H1 (cell line): ENCODE measurements around the gene C14orf119. TPM values are rescaled to one million over a fixed set of nuclear protein-coding genes. Genes with fewer than 3 reads are reported as not detected.
A peak's percentile ranks its signal among the peaks of the same experiment; 100 is the strongest.

Experiments
- CTCF ChIA-PET: fragments of 300-600 bp; sonication (Branson Sonifier 250); formaldehyde crosslinking; loops from one replicate; lab custom pipeline; 2021; ENCODE audit not compliant: partially characterized antibody; lab: Charles Lee
- POLR2A ChIA-PET: fragments of 300-600 bp; sonication (Branson Sonifier 250); formaldehyde crosslinking; loops from one replicate; lab custom pipeline; 2021; ENCODE audit warnings: inconsistent platforms; ENCODE audit not compliant: partially characterized antibody; lab: Charles Lee
- DNase-seq, 2 experiments: peaks; one replicate each; pipeline versions ENCODE4 v3.0.0 to v3.0.0-alpha.2; 2010 to 2022; ENCODE audit warnings: low spot score in 2 of 2, low read depth in 1 of 2, mixed read lengths in 1 of 2
- FAIRE-seq: peaks from 2 replicates; lab custom pipeline; 2011; peaks lifted over from hg19 to GRCh38; lab: Jason Lieb, UNC
- H2AFZ ChIP-seq: 2 replicates; pipeline ENCODE4 v1.8.1; 2012; ENCODE audit warnings: low read length, inconsistent platforms
- H2AK5ac ChIP-seq: 2 replicates; pipeline ENCODE4 v1.6.1; 2013; ENCODE audit warnings: low read depth, low read length
- H2BK120ac ChIP-seq: replicated peaks from 2 replicates; pipeline ENCODE3; 2013; ENCODE audit warnings: low read depth, low read length, inconsistent platforms
- H2BK12ac ChIP-seq: 2 replicates; pipeline ENCODE4 v1.6.1; 2013; ENCODE audit warnings: low read depth, low read length
- H2BK15ac ChIP-seq: 2 replicates; pipeline ENCODE4 v1.6.1; 2013; ENCODE audit warnings: low read length
- H2BK20ac ChIP-seq: 2 replicates; pipeline ENCODE4 v1.6.1; 2013; ENCODE audit warnings: low read length
- H2BK5ac ChIP-seq: 2 replicates; pipeline ENCODE4 v1.6.1; 2013; ENCODE audit warnings: low read depth, low read length
- H3K14ac ChIP-seq: 2 replicates; pipeline ENCODE4 v1.6.1; 2013; ENCODE audit warnings: inconsistent platforms; ENCODE audit not compliant: insufficient read length
- H3K18ac ChIP-seq: 2 replicates; pipeline ENCODE4 v1.6.1; 2013; ENCODE audit warnings: low read length; ENCODE audit errors: extremely low read depth
- H3K23ac ChIP-seq: 2 replicates; pipeline ENCODE4 v1.6.1; 2013; ENCODE audit warnings: inconsistent platforms; ENCODE audit not compliant: insufficient read length
- H3K23me2 ChIP-seq: 2 replicates; pipeline ENCODE4 v1.6.1; 2013; ENCODE audit warnings: low read depth, low read length
- H3K27ac ChIP-seq: 2 replicates; pipeline ENCODE4 v1.6.1; 2011; ENCODE audit warnings: low read depth, low read length, inconsistent platforms
- H3K27me3 ChIP-seq, 4 experiments: replicated peaks in 1 of 4; 1 replicate in 1 of 4; 2 replicates in 3 of 4; pipeline versions ENCODE4 v1.6.1 to v1.8.1; 2011 to 2013; ENCODE audit warnings: low read length in 3 of 4, mild to moderate bottlenecking in 3 of 4, inconsistent platforms in 2 of 4, mixed read lengths in 2 of 4, moderate library complexity in 1 of 4; ENCODE audit not compliant: control insufficient read depth in 3 of 4, insufficient read depth in 3 of 4; ENCODE audit errors: extremely low read depth in 1 of 4
- H3K36me3 ChIP-seq, 4 experiments: 2 replicates each; pipeline versions ENCODE4 v1.6.1 to v1.8.1; 2011 to 2013; ENCODE audit warnings: mild to moderate bottlenecking in 4 of 4, low read length in 3 of 4, moderate library complexity in 2 of 4, control low read depth in 1 of 4, inconsistent platforms in 1 of 4; ENCODE audit not compliant: insufficient read depth in 4 of 4, control insufficient read depth in 2 of 4
- H3K4ac ChIP-seq: replicated peaks from 2 replicates; pipeline ENCODE3; 2013; ENCODE audit warnings: low read length, low read depth, mixed read lengths, inconsistent platforms; ENCODE audit not compliant: insufficient read length
- H3K4me1 ChIP-seq, 4 experiments: replicated peaks in 1 of 4; 1 replicate in 1 of 4; 2 replicates in 3 of 4; pipeline versions ENCODE4 v1.6.1 to v1.8.1; 2011 to 2013; ENCODE audit warnings: low read length in 3 of 4, inconsistent platforms in 2 of 4, mixed read lengths in 1 of 4; ENCODE audit not compliant: insufficient read depth in 4 of 4, control insufficient read depth in 3 of 4
- H3K4me2 ChIP-seq, 2 experiments: 2 replicates each; pipeline versions ENCODE4 v1.6.1 to v1.8.1; 2011 to 2013; ENCODE audit warnings: low read depth in 2 of 2, low read length in 2 of 2, control low read depth in 1 of 2, inconsistent platforms in 1 of 2, mild to moderate bottlenecking in 1 of 2; ENCODE audit not compliant: insufficient read depth in 1 of 2
- H3K4me3 ChIP-seq, 4 experiments: fragments of 200-600, 300-600 bp in 1 of 4; sonication (generic), shearing (Covaris generic), sonication (Bioruptor Twin) in 1 of 4; 2 replicates each; pipeline versions ENCODE4 v1.5.1 to v1.8.1; 2011 to 2016; ENCODE audit warnings: low read length in 4 of 4, low read depth in 3 of 4, control low read depth in 2 of 4, inconsistent platforms in 2 of 4, mild to moderate bottlenecking in 2 of 4, mixed read lengths in 1 of 4, moderate library complexity in 1 of 4; ENCODE audit not compliant: insufficient read depth in 2 of 4; ENCODE audit errors: extremely low read depth in 1 of 4
- H3K56ac ChIP-seq: replicated peaks from 2 replicates; pipeline ENCODE3; 2013; ENCODE audit warnings: low read depth, mild to moderate bottlenecking, mixed read lengths, low read length, inconsistent platforms; ENCODE audit not compliant: insufficient read length
- H3K79me1 ChIP-seq: 2 replicates; pipeline ENCODE4 v1.6.1; 2013; ENCODE audit warnings: low read depth, low read length, control low read depth
- H3K79me2 ChIP-seq, 2 experiments: 2 replicates each; pipeline versions ENCODE4 v1.6.1 to v1.8.1; 2012 to 2013; ENCODE audit warnings: low read length in 2 of 2, mild to moderate bottlenecking in 2 of 2, inconsistent platforms in 1 of 2; ENCODE audit not compliant: insufficient read depth in 2 of 2, control insufficient read depth in 1 of 2
- H3K9ac ChIP-seq, 4 experiments: replicated peaks in 1 of 4; 1 replicate in 1 of 4; 2 replicates in 3 of 4; pipeline versions ENCODE4 v1.6.1 to v1.8.1; 2011 to 2013; ENCODE audit warnings: low read depth in 3 of 4, low read length in 3 of 4, control low read depth in 2 of 4, mild to moderate bottlenecking in 2 of 4, moderate library complexity in 2 of 4, inconsistent platforms in 1 of 4; ENCODE audit errors: extremely low read depth in 1 of 4
- H3K9me3 ChIP-seq, 2 experiments: 2 replicates each; pipeline versions ENCODE4 v1.6.1 to v1.8.1; 2012 to 2013; ENCODE audit warnings: mild to moderate bottlenecking in 2 of 2, moderate library complexity in 2 of 2, control low read depth in 1 of 2, inconsistent platforms in 1 of 2, low read depth in 1 of 2, low read length in 1 of 2, mixed read lengths in 1 of 2; ENCODE audit not compliant: insufficient read depth in 2 of 2
- H4K20me1 ChIP-seq, 2 experiments: replicated peaks in 1 of 2; 2 replicates each; pipeline versions ENCODE3 to v1.8.1; 2011 to 2013; ENCODE audit warnings: inconsistent platforms in 2 of 2, low read length in 2 of 2, mild to moderate bottlenecking in 1 of 2; ENCODE audit not compliant: insufficient read depth in 2 of 2, control insufficient read depth in 1 of 2
- H4K5ac ChIP-seq: 2 replicates; pipeline ENCODE4 v1.6.1; 2013; ENCODE audit warnings: low read length, low read depth, mixed read lengths, inconsistent platforms; ENCODE audit not compliant: insufficient read length
- H4K8ac ChIP-seq: 2 replicates; pipeline ENCODE4 v1.8.0; 2013; ENCODE audit warnings: mild to moderate bottlenecking, moderate library complexity, low read length, inconsistent platforms; ENCODE audit not compliant: insufficient read depth; ENCODE audit errors: extremely low read depth
- H4K91ac ChIP-seq: replicated peaks from 2 replicates; pipeline ENCODE3; 2013; ENCODE audit warnings: low read length, mixed read lengths, inconsistent platforms; ENCODE audit not compliant: insufficient read length
- JUND ChIP-seq: IDR thresholded peaks from 2 replicates; pipeline ENCODE4 v1.6.1; 2011; ENCODE audit warnings: mild to moderate bottlenecking, improper control_type of control experiment, low read length
- RAD21 ChIP-seq, 2 experiments: IDR thresholded peaks in 1 of 2; conservative IDR thresholded peaks in 1 of 2; 2 replicates each; pipeline ENCODE4 v1.6.1; 2011; ENCODE audit warnings: low read depth in 2 of 2, low read length in 2 of 2, improper control_type of control experiment in 1 of 2, inconsistent platforms in 1 of 2, mild to moderate bottlenecking in 1 of 2, moderate library complexity in 1 of 2
- SAP30 ChIP-seq: fragments of 300-600 bp; sonication (generic); IDR thresholded peaks from 2 replicates; pipeline ENCODE4 v1.7.1; 2012; ENCODE audit warnings: low read length, moderate library complexity, mild to moderate bottlenecking, inconsistent platforms; ENCODE audit not compliant: insufficient read depth, insufficient replicate concordance
- SP1 ChIP-seq: IDR thresholded peaks from 2 replicates; pipeline ENCODE4 v1.6.1; 2011; ENCODE audit warnings: low read depth, low read length
- SP2 ChIP-seq: IDR thresholded peaks from 2 replicates; pipeline ENCODE4 v1.6.1; 2012; ENCODE audit warnings: mild to moderate bottlenecking, low read length, inconsistent platforms
- SP4 ChIP-seq: IDR thresholded peaks from 2 replicates; pipeline ENCODE4 v1.6.1; 2012; ENCODE audit warnings: low read length, inconsistent platforms
- ZNF274 ChIP-seq: IDR thresholded peaks from 2 replicates; pipeline ENCODE4 v1.7.0; 2012; ENCODE audit warnings: low read length, borderline replicate concordance; ENCODE audit errors: extremely low read depth
- WGBS, 2 experiments: shearing (Covaris generic) in 1 of 2; methylation state at CpG; one replicate each; pipeline versions ENCODE4 v1.1.6 to v1.1.7; 2013 to 2015; ENCODE audit warnings: low lambda C conversion rate in 2 of 2, mixed read lengths in 2 of 2, inconsistent platforms in 1 of 2, low coverage in 1 of 2, missing lambda C conversion rate in 1 of 2; ENCODE audit not compliant: insufficient replicate concordance in 2 of 2, insufficient coverage in 1 of 2, insufficient read length in 1 of 2; ENCODE audit errors: extremely low coverage in 1 of 2, missing lambda C conversion rate in 1 of 2; 5-methylcytosine and 5-hydroxymethylcytosine counted together
- polyA plus RNA-seq, 7 experiments: library from polyadenylated mRNA; depleted of rRNA in 3 of 7; stranded (reverse) in 5 of 7; unstranded in 2 of 7; fragments of >200 nt in 5 of 7; fragments of 200-250 nt in 2 of 7; gene quantifications; 1 replicate in 5 of 7; 2 replicates in 1 of 7; 4 replicates in 1 of 7; pipeline versions ENCODE4 v1.2.1 to v1.2.3, GENCODE V29; 2011 to 2013; ENCODE audit warnings: missing spikeins in 2 of 7, mixed read lengths in 2 of 7
- total RNA-seq: library from RNA; stranded (reverse); fragmentation: NEBNext Ultra II Directional; extraction: Animal tissue kit (Norgen Biotek cat#: 25700); gene quantifications from 2 replicates; pipeline ENCODE4 v1.2.1, GENCODE V29; 2021
- TF ChIP-seq, protein P1 (sequence below), 3 experiments: IDR thresholded peaks; 1 replicate in 2 of 3; 2 replicates in 1 of 3; pipeline versions ENCODE4 v1.5.1 to v1.6.1; 2011; ENCODE audit warnings: low read length in 3 of 3, mild to moderate bottlenecking in 3 of 3, inconsistent platforms in 2 of 3, low read depth in 1 of 3, moderate library complexity in 1 of 3; ENCODE audit not compliant: insufficient read depth in 1 of 3; ENCODE audit errors: control extremely low read depth in 1 of 3

Gene C14orf119
- total and polyA plus RNA-seq, 2 of the 8 experiments (the other 6 are each of a cell fraction or from before 2014, with no cell fraction given), result 78.1 to 94.0 TPM

DNA sequence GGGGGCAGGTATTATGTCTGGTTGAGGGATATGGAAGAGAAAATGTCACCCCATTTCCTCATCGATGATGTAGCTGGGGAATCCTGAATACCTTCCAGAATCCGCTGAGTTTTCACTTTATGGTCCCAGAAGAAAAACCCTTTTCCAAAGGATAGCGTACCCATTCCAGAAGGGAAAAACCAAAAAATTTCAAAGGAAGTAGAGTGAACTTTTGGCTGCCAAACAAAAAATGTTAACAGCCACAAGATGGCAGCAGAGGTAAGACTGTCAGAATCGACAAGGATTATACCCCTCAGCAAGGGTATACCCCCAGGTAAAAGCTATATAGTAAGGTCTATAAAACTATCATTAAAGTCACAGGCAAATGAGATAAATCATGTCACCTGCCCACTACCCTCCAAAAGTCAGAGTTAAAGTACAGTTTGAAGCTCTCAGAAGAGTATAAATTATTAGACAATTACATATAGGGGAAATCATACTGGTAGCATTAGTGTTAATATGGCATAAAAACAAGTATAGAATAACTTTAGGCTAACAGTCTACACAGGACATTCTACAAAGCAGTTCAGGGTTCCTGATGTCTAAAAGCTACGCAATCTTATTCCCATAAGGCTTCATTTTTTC, 18.4 kb upstream of the C14orf119 start:
- H3K27ac ChIP-seq, result no peak overlapping the region
- 80% methylated on average over 5 of the region's 5 CpGs; no CpG with 5 or more reads in 1 of the 2 experiments for WGBS, 2 experiments
- no peak overlapping the region for H2BK15ac ChIP-seq
- H3K79me1 ChIP-seq, result no peaks in the 10 kb centered on the region
- no peak overlapping the region for H3K23ac ChIP-seq
- H3K18ac ChIP-seq, result no peak overlapping the region
- no peak overlapping the region for H3K9ac ChIP-seq
- ChIA-PET CTCF (interaction anchor here (0.8 to 4.7 kb wide), 38 partner anchors 9 to 303 kb away, joined by 3 to 56 read pairs (median 4); partner anchors contain the start of genes ACIN1, C14orf119, PABPN1 and PSMB11), POLR2A (interaction anchor here (0.8 to 4.6 kb wide), 9 partner anchors 8 to 120 kb away, joined by 3 to 24 read pairs (median 4); partner anchors contain the start of genes ACIN1, C14orf119 and HAUS4)
- H2BK12ac ChIP-seq, result no peak overlapping the region
- no peak overlapping the region for H3K14ac ChIP-seq
- no peak overlapping the region for H2AFZ ChIP-seq
- H2AK5ac ChIP-seq, result no peak overlapping the region
- no peak overlapping the region for H3K4me2 ChIP-seq
- H3K9me3 ChIP-seq, result no peaks in the 10 kb centered on the region; a peak in 1 of 4 replicates
- H2BK5ac ChIP-seq, result no peak overlapping the region
- no peak overlapping the region for H2BK20ac ChIP-seq
- H4K8ac ChIP-seq, result no peak overlapping the region
- no peak overlapping the region for H3K4me3 ChIP-seq
- peaks cover 34 to 83% (median 66%) of the 10 kb centered on the region in 4 experiments for H3K36me3 ChIP-seq
- no peaks in the 10 kb centered on the region for H3K27me3 ChIP-seq
- peaks cover under 1 to 10% (median 5%) of the 10 kb centered on the region in 4 experiments; a peak in 6 of 7 replicates for H3K4me1 ChIP-seq
- H4K91ac ChIP-seq, result no peak overlapping the region
- no peak for DNase-seq
- H4K20me1 ChIP-seq, result peaks cover 1 to 12% of the 10 kb centered on the region in 2 experiments
- H3K56ac ChIP-seq, result no peak overlapping the region
- peaks cover 4 to 10% of the 10 kb centered on the region in 2 experiments; a peak in 1 of 4 replicates for H3K79me2 ChIP-seq
- no peaks in the 10 kb centered on the region; the same call in 1 of the 2 replicates for H3K23me2 ChIP-seq
- no peak overlapping the region for H2BK120ac ChIP-seq
- FAIRE-seq, result peak; percentile 68
- H3K4ac ChIP-seq, result no peak overlapping the region
- no peak overlapping the region for H4K5ac ChIP-seq
- TF ChIP-seq ZNF274 (no peak), SP2 (no peak), SP1 (no peak), SAP30 (no peak), RAD21 (IDR thresholded peaks at IDR 0.05 in 1 of 2, conservative IDR thresholded peaks at IDR 0.05 in 1 of 2; ENCODE audit: low read depth in 2 of 2, low read length in 2 of 2) (peak; percentile 41 to 53), JUND (no peak), SP4 (no peak)
- TF ChIP-seq, protein P1, sequence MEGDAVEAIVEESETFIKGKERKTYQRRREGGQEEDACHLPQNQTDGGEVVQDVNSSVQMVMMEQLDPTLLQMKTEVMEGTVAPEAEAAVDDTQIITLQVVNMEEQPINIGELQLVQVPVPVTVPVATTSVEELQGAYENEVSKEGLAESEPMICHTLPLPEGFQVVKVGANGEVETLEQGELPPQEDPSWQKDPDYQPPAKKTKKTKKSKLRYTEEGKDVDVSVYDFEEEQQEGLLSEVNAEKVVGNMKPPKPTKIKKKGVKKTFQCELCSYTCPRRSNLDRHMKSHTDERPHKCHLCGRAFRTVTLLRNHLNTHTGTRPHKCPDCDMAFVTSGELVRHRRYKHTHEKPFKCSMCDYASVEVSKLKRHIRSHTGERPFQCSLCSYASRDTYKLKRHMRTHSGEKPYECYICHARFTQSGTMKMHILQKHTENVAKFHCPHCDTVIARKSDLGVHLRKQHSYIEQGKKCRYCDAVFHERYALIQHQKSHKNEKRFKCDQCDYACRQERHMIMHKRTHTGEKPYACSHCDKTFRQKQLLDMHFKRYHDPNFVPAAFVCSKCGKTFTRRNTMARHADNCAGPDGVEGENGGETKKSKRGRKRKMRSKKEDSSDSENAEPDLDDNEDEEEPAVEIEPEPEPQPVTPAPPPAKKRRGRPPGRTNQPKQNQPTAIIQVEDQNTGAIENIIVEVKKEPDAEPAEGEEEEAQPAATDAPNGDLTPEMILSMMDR (IDR thresholded peaks at IDR 0.05; ENCODE audit: control extremely low read depth in 1 of 3, insufficient read depth in 1 of 3, low read depth in 1 of 3, low read length in 3 of 3), result peak in 2 of 3 experiments; percentile 51 to 61; a peak in 3 of 4 replicates
